Heart left ventricle (tissue), 16 donors: ENCODE data around the gene HBA2. TPM values are rescaled to one million over a fixed set of nuclear protein-coding genes. Genes with fewer than 3 reads are reported as not detected.

Experiments
- ATAC-seq, 4 donors: fragments of 200-7000 bp; cut with Tn5 transposase; one replicate each; pipeline ENCODE4 v1.9.1; 2020 to 2022; ENCODE audit warnings: moderate library complexity in 4 of 4, mild to moderate bottlenecking in 3 of 4, moderate number of reproducible peaks in 1 of 4
- DNase-seq, 5 donors: peaks; one replicate each; pipeline ENCODE4 v3.0.0-alpha.2; 2020
- H3K27ac ChIP-seq, 12 donors: fragments of 200-600 bp; sonication (generic) in 4 of 12; one replicate each; pipeline versions ENCODE4 v1.5.0 to v1.8.0; 2016 to 2022; ENCODE audit warnings: mild to moderate bottlenecking in 2 of 12
- H3K27me3 ChIP-seq, 9 donors: fragments of 200-600 bp; sonication (generic) in 2 of 9; one replicate each; pipeline versions ENCODE4 v1.5.1 to v1.8.0; 2016 to 2022; ENCODE audit warnings: mild to moderate bottlenecking in 3 of 9
- H3K36me3 ChIP-seq, 9 donors: fragments of 200-600 bp; sonication (generic) in 2 of 9; one replicate each; pipeline versions ENCODE4 v1.5.0 to v1.8.0; 2018 to 2022; ENCODE audit warnings: mild to moderate bottlenecking in 2 of 9
- H3K4me1 ChIP-seq, 12 donors: fragments of 200-600 bp; sonication (generic) in 4 of 12; one replicate each; pipeline versions ENCODE4 v1.5.0 to v1.8.0; 2016 to 2022; ENCODE audit warnings: mild to moderate bottlenecking in 3 of 12
- H3K4me3 ChIP-seq, 12 donors: fragments of 200-600 bp; sonication (generic) in 4 of 12; one replicate each; pipeline versions ENCODE4 v1.5.0 to v1.8.0; 2017 to 2022; ENCODE audit warnings: mild to moderate bottlenecking in 9 of 12, moderate library complexity in 4 of 12
- H3K9me3 ChIP-seq, 12 donors: fragments of 200-600 bp; sonication (generic) in 4 of 12; one replicate each; pipeline versions ENCODE4 v1.5.0 to v1.8.0; 2016 to 2022; ENCODE audit warnings: mild to moderate bottlenecking in 1 of 12
- CTCF ChIP-seq, 12 donors: fragments of 200-600 bp; sonication (generic) in 4 of 12; IDR thresholded peaks; one replicate each; pipeline versions ENCODE4 v1.5.0 to v1.8.0; 2018 to 2022; ENCODE audit warnings: antibody characterized with exemption in 12 of 12, mild to moderate bottlenecking in 5 of 12
- POLR2A ChIP-seq, 2 donors: fragments of 450-650 bp; IDR thresholded peaks; one replicate each; pipeline ENCODE4 v1.6.1; 2017; ENCODE audit warnings: antibody characterized with exemption in 2 of 2, mild to moderate bottlenecking in 2 of 2, moderate library complexity in 2 of 2
- WGBS, 4 donors: extraction: QIAGEN DNeasy Blood & Tissue Kit in 2 of 4; methylation state at CpG; one replicate each; pipeline versions ENCODE4 v1.1.5 to v1.1.7; 2013 to 2018; 5-methylcytosine and 5-hydroxymethylcytosine counted together
- intact Hi-C, 10 donors: fragments of 100-400 bp; cut with DNase I; formaldehyde crosslinking; loops; one replicate each; pipeline versions ENCODE4 v1.11.1 to v1.14.2; 2022
- polyA plus RNA-seq, 2 donors: library from polyadenylated mRNA; stranded (reverse); fragments of 200-250 nt; gene quantifications; one replicate each; pipeline ENCODE4 v1.2.3, GENCODE V29; 2013
- total RNA-seq, 9 donors: library from RNA; depleted of rRNA in 2 of 9; stranded (reverse); fragments of >200 nt in 2 of 9; fragmentation: NEBNext Ultra II Directional in 3 of 9; extraction: Animal tissue kit (Norgen Biotek cat#: 25700) in 3 of 9; gene quantifications; one replicate each; pipeline versions ENCODE4 v1.1.0 to v1.2.4, GENCODE V29; 2016 to 2023
- donor health status: ischemic (EF 13 %, LVEDD 7.1; RV severe dilation, severe dysfunction).
- donor health status: healthy with polysubstance abuse.
- donor health status: DM: no; HTN: yes; CAD: no.
- donor health status: DM: no; HTN: no; CAD: no.
- donor health status: ischemic (EF 25% LVEDD 6.9; RV normal size, moderate dysfunction).
- donor health status: ischemic (EF 25% LVEDD 5.7; RV mildly dilated, moderate dysfunction).
- donor health status: healthy.
- donor health status: DM: yes; HTN: yes; CAD: no.
- donor health status: ischemic (EF 35%, LVEDD 5.7; RV mildly dilated, moderate dysfunction).
- donor health status: nonischemic (EF 11% LVEDD 7.7; RV severe dilation, severe dysfunction).
- donor health status: DM: yes; HTN: yes; CAD: no.
- donor health status: PGD.
- donor health status: ischemic (EF 29% LVEDD 5.4; RV normal size, mild dysfunction).
- donor health status: nonischemic (EF 23%, LVEDD 6.1; RV moderate dilation, normal function).

Gene HBA2
- total and polyA plus RNA-seq, 11 donors: 3.6 to 2,038 (median 102) TPM

- H3K9me3 ChIP-seq: no peaks in the 10 kb centered on the region
- no peak for TF ChIP-seq CTCF (IDR thresholded peaks at IDR 0.05)
- no peak for TF ChIP-seq POLR2A (IDR thresholded peaks at IDR 0.05)
- H3K27ac ChIP-seq: peak overlapping the region in 5 of 12 donors; percentile 15 to 42 (median 21)
- DNase-seq (no peak), ATAC-seq (peak in 3 of 4 donors; percentile 53 to 80 (median 73))
- H3K27me3 ChIP-seq: no peaks in the 10 kb centered on the region
- WGBS, 4 donors: 81 to 89% (median 85%) methylated on average over 3 of the region's 3 CpGs
- intact Hi-C loops: no loop called here
- H3K4me3 ChIP-seq: no peak overlapping the region
- H3K36me3 ChIP-seq: peaks cover 0 to 100% (median 99%) of the 10 kb centered on the region in 9 donors
- peaks cover 0 to 20% (median 7%) of the 10 kb centered on the region in 12 donors for H3K4me1 ChIP-seq
Measured at GRCh38 chr16:212999-213398, 40.3 kb downstream of the HBA2 start.

GRCh38 chr16:220021-220420 lies 47.3 kb downstream of the HBA2 start:
- TF ChIP-seq POLR2A (IDR thresholded peaks at IDR 0.05): no peak
- no peak for TF ChIP-seq CTCF (IDR thresholded peaks at IDR 0.05)
- ATAC-seq (no peak), DNase-seq (no peak)
- H3K36me3 ChIP-seq: peaks cover 0 to 100% (median 100%) of the 10 kb centered on the region in 9 donors
- H3K27ac ChIP-seq: no peak overlapping the region
- peaks cover 0 to 4% (median 0%) of the 10 kb centered on the region in 12 donors for H3K4me1 ChIP-seq
- H3K4me3 ChIP-seq: no peak overlapping the region
- WGBS, 4 donors: 67 to 75% (median 70%) methylated on average over 4 of the region's 4 CpGs
- no peaks in the 10 kb centered on the region for H3K27me3 ChIP-seq
- intact Hi-C loops: loop anchor here in 2 of 10 donors (10.0 kb wide), 1 partner anchor 135 kb away; the partner anchor contains the start of gene AXIN1 (in 2 of the 2)
- no peaks in the 10 kb centered on the region for H3K9me3 ChIP-seq

Other genes starting within 250 kb of the HBA2 start
- 10 to 100 TPM in 7 of 9 donors, 1 to 10 TPM in 2; 4.1 to 14.4 (median 11.5) TPM for gene POLR3K, start 119.3 kb upstream of the HBA2 start, total RNA-seq
- 10 to 100 TPM; 10.9 to 20.3 TPM for gene POLR3K, start 119.3 kb upstream of the HBA2 start, polyA plus RNA-seq
- 100 to 1,000 TPM in 1 of 9 donors, 10 to 100 TPM in 8; 41.6 to 105 (median 56.5) TPM for gene SNRNP25, start 119.0 kb upstream of the HBA2 start, total RNA-seq
- gene SNRNP25, start 119.0 kb upstream of the HBA2 start, polyA plus RNA-seq: 100 to 1,000 TPM in 1 of 2 donors, 10 to 100 TPM in 1; 65.2 to 127 TPM
- gene RHBDF1, start 100.2 kb upstream of the HBA2 start, total RNA-seq: 10 to 100 TPM; 17.4 to 30.6 (median 22.7) TPM
- 10 to 100 TPM; 23.9 to 45.8 TPM for gene RHBDF1, start 100.2 kb upstream of the HBA2 start, polyA plus RNA-seq
- 10 to 100 TPM; 30.5 to 89.7 (median 38.6) TPM for gene MPG, start 94.7 kb upstream of the HBA2 start, total RNA-seq
- 10 to 100 TPM; 63.5 to 77.3 TPM for gene MPG, start 94.7 kb upstream of the HBA2 start, polyA plus RNA-seq
- 10 to 100 TPM; 12.9 to 29.4 (median 23.9) TPM for gene NPRL3, start 34.2 kb upstream of the HBA2 start, total RNA-seq
- gene NPRL3, start 34.2 kb upstream of the HBA2 start, polyA plus RNA-seq: 10 to 100 TPM; 15.5 to 25.6 TPM
- gene HBZ, start 20.2 kb upstream of the HBA2 start, total RNA-seq: not detected
- not detected for gene HBZ, start 20.2 kb upstream of the HBA2 start, polyA plus RNA-seq
- gene HBM, start 6.9 kb upstream of the HBA2 start, total RNA-seq: under 1 TPM in 4 of 9 donors, not detected in 5; 0.54 to 0.62 (median 0.58) TPM
- gene HBM, start 6.9 kb upstream of the HBA2 start, polyA plus RNA-seq: not detected
- gene HBA1, start 3.8 kb downstream of the HBA2 start, total RNA-seq: 1,000 to 10,000 TPM in 1 of 9 donors, 100 to 1,000 TPM in 7, 10 to 100 TPM in 1; 74.1 to 1,031 (median 259) TPM
- 10 to 100 TPM in 1 of 2 donors, 1 to 10 TPM in 1; 1.8 to 32.6 TPM for gene HBA1, start 3.8 kb downstream of the HBA2 start, polyA plus RNA-seq
- not detected for gene HBQ1, start 7.6 kb downstream of the HBA2 start, total RNA-seq
- gene HBQ1, start 7.6 kb downstream of the HBA2 start, polyA plus RNA-seq: not detected
- gene LUC7L, start 56.6 kb downstream of the HBA2 start, total RNA-seq: 10 to 100 TPM; 12.5 to 26.8 (median 19.4) TPM
- gene LUC7L, start 56.6 kb downstream of the HBA2 start, polyA plus RNA-seq: 10 to 100 TPM; 17.7 to 47.5 TPM
- 100 to 1,000 TPM; 132 to 201 (median 148) TPM for gene FAM234A, start 61.9 kb downstream of the HBA2 start, total RNA-seq
- 100 to 1,000 TPM; 110 to 124 TPM for gene FAM234A, start 61.9 kb downstream of the HBA2 start, polyA plus RNA-seq
- 10 to 100 TPM in 5 of 9 donors, 1 to 10 TPM in 4; 4.9 to 19.5 (median 11.8) TPM for gene RGS11, start 103.1 kb downstream of the HBA2 start, total RNA-seq
- gene RGS11, start 103.1 kb downstream of the HBA2 start, polyA plus RNA-seq: 10 to 100 TPM in 1 of 2 donors, 1 to 10 TPM in 1; 1.1 to 12.1 TPM
- 10 to 100 TPM in 3 of 9 donors, 1 to 10 TPM in 6; 5.5 to 19.2 (median 8.2) TPM for gene ARHGDIG, start 107.7 kb downstream of the HBA2 start, total RNA-seq
- gene ARHGDIG, start 107.7 kb downstream of the HBA2 start, polyA plus RNA-seq: 10 to 100 TPM in 1 of 2 donors, under 1 TPM in 1; 0.26 to 11.4 TPM
- 1 to 10 TPM in 8 of 9 donors, under 1 TPM in 1; 0.98 to 9.3 (median 5.1) TPM for gene PDIA2, start 110.3 kb downstream of the HBA2 start, total RNA-seq
- gene PDIA2, start 110.3 kb downstream of the HBA2 start, polyA plus RNA-seq: 1 to 10 TPM in 1 of 2 donors, under 1 TPM in 1; 0.17 to 1.7 TPM
- 10 to 100 TPM in 6 of 9 donors, 1 to 10 TPM in 3; 6.8 to 32.0 (median 11.6) TPM for gene AXIN1, start 179.8 kb downstream of the HBA2 start, total RNA-seq
- gene AXIN1, start 179.8 kb downstream of the HBA2 start, polyA plus RNA-seq: 10 to 100 TPM; 10.0 to 19.8 TPM
- 100 to 1,000 TPM in 2 of 9 donors, 10 to 100 TPM in 7; 66.3 to 126 (median 77.7) TPM for gene MRPL28, start 197.7 kb downstream of the HBA2 start, total RNA-seq
- gene MRPL28, start 197.7 kb downstream of the HBA2 start, polyA plus RNA-seq: 100 to 1,000 TPM; 135 to 157 TPM
- 10 to 100 TPM; 32.3 to 65.3 (median 44.9) TPM for gene PGAP6, start 209.1 kb downstream of the HBA2 start, total RNA-seq
- gene PGAP6, start 209.1 kb downstream of the HBA2 start, polyA plus RNA-seq: 10 to 100 TPM; 30.1 to 63.8 TPM
- 10 to 100 TPM; 53.9 to 95.3 (median 73.8) TPM for gene NME4, start 224.3 kb downstream of the HBA2 start, total RNA-seq
- 100 to 1,000 TPM in 1 of 2 donors, 10 to 100 TPM in 1; 37.5 to 103 TPM for gene NME4, start 224.3 kb downstream of the HBA2 start, polyA plus RNA-seq
- gene DECR2, start 229.0 kb downstream of the HBA2 start, total RNA-seq: 10 to 100 TPM in 6 of 9 donors, 1 to 10 TPM in 3; 6.9 to 20.6 (median 12.2) TPM
- gene DECR2, start 229.0 kb downstream of the HBA2 start, polyA plus RNA-seq: 10 to 100 TPM in 1 of 2 donors, 1 to 10 TPM in 1; 7.1 to 17.1 TPM